Measurements from ENCODE around the gene PROKR2.

DNA sequence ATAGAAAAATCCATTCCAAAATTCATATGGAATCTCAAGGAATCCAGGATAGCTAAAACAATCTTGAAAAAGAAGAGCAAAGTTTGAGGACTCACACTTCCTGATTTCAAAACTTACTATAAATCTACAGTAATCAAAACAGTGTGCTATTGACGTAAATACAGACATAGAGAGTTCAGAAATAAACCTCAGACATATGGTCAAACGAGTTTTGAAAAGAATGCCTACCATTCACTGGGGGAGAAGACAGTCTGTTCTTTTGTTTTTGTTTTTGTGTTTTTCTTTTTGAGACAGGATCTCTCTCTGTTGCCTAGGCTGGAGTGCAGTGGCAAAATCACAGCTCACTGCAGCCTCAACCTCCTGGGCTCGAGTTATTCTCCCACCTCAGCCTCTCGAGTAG, 25.3 kb upstream of the PROKR2 start:
- TF ChIP-seq POLR2A (IDR thresholded peaks at IDR 0.05; ENCODE audit: low read depth, low read length) (no peak), EP300 (IDR thresholded peaks at IDR 0.05; ENCODE audit: borderline replicate concordance in 1 of 2, control insufficient read depth in 1 of 2, low read depth in 2 of 2, low read length in 2 of 2) (no peak), EZH2 (IDR thresholded peaks at IDR 0.05; ENCODE audit: borderline replicate concordance, control insufficient read depth, low read depth, low read length) (no peak), POLR2AphosphoS5 (IDR thresholded peaks at IDR 0.05; ENCODE audit: low read length) (no peak), SREBF2 (IDR thresholded peaks at IDR 0.05; ENCODE audit: low read length) (no peak), TARDBP (IDR thresholded peaks at IDR 0.05; ENCODE audit: borderline replicate concordance) (no peak), CEBPB (IDR thresholded peaks at IDR 0.05; ENCODE audit: borderline replicate concordance in 1 of 2, low read depth in 2 of 2, low read length in 2 of 2) (no peak), POLR2AphosphoS2 (IDR thresholded peaks at IDR 0.05; ENCODE audit: low read depth, low read length) (no peak), NR2C2 (IDR thresholded peaks at IDR 0.05; ENCODE audit: borderline replicate concordance, control insufficient read depth, insufficient read length, low read depth) (no peak)
- TF ChIP-seq, protein P1, sequence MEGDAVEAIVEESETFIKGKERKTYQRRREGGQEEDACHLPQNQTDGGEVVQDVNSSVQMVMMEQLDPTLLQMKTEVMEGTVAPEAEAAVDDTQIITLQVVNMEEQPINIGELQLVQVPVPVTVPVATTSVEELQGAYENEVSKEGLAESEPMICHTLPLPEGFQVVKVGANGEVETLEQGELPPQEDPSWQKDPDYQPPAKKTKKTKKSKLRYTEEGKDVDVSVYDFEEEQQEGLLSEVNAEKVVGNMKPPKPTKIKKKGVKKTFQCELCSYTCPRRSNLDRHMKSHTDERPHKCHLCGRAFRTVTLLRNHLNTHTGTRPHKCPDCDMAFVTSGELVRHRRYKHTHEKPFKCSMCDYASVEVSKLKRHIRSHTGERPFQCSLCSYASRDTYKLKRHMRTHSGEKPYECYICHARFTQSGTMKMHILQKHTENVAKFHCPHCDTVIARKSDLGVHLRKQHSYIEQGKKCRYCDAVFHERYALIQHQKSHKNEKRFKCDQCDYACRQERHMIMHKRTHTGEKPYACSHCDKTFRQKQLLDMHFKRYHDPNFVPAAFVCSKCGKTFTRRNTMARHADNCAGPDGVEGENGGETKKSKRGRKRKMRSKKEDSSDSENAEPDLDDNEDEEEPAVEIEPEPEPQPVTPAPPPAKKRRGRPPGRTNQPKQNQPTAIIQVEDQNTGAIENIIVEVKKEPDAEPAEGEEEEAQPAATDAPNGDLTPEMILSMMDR (IDR thresholded peaks at IDR 0.05 in 2 of 3, conservative IDR thresholded peaks at IDR 0.05 in 1 of 3; ENCODE audit: control insufficient read depth in 2 of 3, extremely low read depth in 1 of 3, insufficient read depth in 1 of 3, low read depth in 3 of 3, low read length in 3 of 3): no peak
- TF ChIP-seq, protein P2, sequence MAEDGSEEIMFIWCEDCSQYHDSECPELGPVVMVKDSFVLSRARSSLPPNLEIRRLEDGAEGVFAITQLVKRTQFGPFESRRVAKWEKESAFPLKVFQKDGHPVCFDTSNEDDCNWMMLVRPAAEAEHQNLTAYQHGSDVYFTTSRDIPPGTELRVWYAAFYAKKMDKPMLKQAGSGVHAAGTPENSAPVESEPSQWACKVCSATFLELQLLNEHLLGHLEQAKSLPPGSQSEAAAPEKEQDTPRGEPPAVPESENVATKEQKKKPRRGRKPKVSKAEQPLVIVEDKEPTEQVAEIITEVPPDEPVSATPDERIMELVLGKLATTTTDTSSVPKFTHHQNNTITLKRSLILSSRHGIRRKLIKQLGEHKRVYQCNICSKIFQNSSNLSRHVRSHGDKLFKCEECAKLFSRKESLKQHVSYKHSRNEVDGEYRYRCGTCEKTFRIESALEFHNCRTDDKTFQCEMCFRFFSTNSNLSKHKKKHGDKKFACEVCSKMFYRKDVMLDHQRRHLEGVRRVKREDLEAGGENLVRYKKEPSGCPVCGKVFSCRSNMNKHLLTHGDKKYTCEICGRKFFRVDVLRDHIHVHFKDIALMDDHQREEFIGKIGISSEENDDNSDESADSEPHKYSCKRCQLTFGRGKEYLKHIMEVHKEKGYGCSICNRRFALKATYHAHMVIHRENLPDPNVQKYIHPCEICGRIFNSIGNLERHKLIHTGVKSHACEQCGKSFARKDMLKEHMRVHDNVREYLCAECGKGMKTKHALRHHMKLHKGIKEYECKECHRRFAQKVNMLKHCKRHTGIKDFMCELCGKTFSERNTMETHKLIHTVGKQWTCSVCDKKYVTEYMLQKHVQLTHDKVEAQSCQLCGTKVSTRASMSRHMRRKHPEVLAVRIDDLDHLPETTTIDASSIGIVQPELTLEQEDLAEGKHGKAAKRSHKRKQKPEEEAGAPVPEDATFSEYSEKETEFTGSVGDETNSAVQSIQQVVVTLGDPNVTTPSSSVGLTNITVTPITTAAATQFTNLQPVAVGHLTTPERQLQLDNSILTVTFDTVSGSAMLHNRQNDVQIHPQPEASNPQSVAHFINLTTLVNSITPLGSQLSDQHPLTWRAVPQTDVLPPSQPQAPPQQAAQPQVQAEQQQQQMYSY (CRISPR knock-in tag; IDR thresholded peaks at IDR 0.05): no peak

Measured in GM12878 (cell line).